ENCODE results near the gene PDPK1.
"Not testable (repeated sequence)": the region's sequence is repeated elsewhere in the genome, so short reads cannot be mapped to it uniquely, and the experiment has no call there.

PDPK1 gene

GRCh38 chr16:2620870-2621269 lies 83.0 kb downstream of the PDPK1 start:
- not testable (repeated sequence) for DNase-seq

GRCh38 chr16:2621395-2621794 lies 83.6 kb downstream of the PDPK1 start:
- DNase-seq = not testable (repeated sequence)

GRCh38 chr16:2627075-2627474 lies 89.3 kb downstream of the PDPK1 start:
- not testable (repeated sequence) for DNase-seq

GRCh38 chr16:2631203-2631602 lies 93.4 kb downstream of the PDPK1 start:
- DNase-seq = not testable (repeated sequence)

- DNase-seq = not testable (repeated sequence)
Measured at GRCh38 chr16:2632291-2632690, 94.5 kb downstream of the PDPK1 start.

GRCh38 chr16:2639071-2639721 lies 101.4 kb downstream of the PDPK1 start:
- not testable (repeated sequence) for DNase-seq

GRCh38 chr16:2639722-2640072 lies 101.9 kb downstream of the PDPK1 start:
- not testable (repeated sequence) for DNase-seq

- DNase-seq = not testable (repeated sequence)
Measured at GRCh38 chr16:2642561-2642960, 104.7 kb downstream of the PDPK1 start.

GRCh38 chr16:2644754-2645453 lies 107.1 kb downstream of the PDPK1 start:
- not testable (repeated sequence) for DNase-seq

GRCh38 chr16:2651268-2651871 lies 113.5 kb downstream of the PDPK1 start:
- DNase-seq = not testable (repeated sequence)
